GM18498 (cell line): ENCODE results near the gene TCOF1.

Source experiments
- ATAC-seq: cut with Tn5 transposase; IDR thresholded peaks from one replicate; pipeline ENCODE4 v1.9.1; 2021; ENCODE audit warnings: mild to moderate bottlenecking, moderate library complexity; ENCODE audit not compliant: unreplicated experiment

TCOF1 gene

GRCh38 chr5:150391064-150391834 is 33.8 kb downstream of the TCOF1 start:
- ATAC-seq = no peak

GRCh38 chr5:150391986-150392385 is 34.5 kb downstream of the TCOF1 start:
- no peak for ATAC-seq

GRCh38 chr5:150392680-150393079 is 35.2 kb downstream of the TCOF1 start:
- no peak for ATAC-seq

- no peak for ATAC-seq
Observed at GRCh38 chr5:150393096-150393645, 35.7 kb downstream of the TCOF1 start.

- ATAC-seq = no peak
Observed at GRCh38 chr5:150394131-150394530, 36.6 kb downstream of the TCOF1 start.

- ATAC-seq = no peak
Observed at GRCh38 chr5:150394912-150395687, 37.6 kb downstream of the TCOF1 start.

GRCh38 chr5:150395688-150395975 is 38.1 kb downstream of the TCOF1 start:
- no peak for ATAC-seq

GRCh38 chr5:150396267-150396666 is 38.8 kb downstream of the TCOF1 start:
- ATAC-seq = no peak

GRCh38 chr5:150397146-150397781 is 39.8 kb downstream of the TCOF1 start:
- ATAC-seq = no peak

GRCh38 chr5:150397782-150398721 is 40.6 kb downstream of the TCOF1 start:
- no peak for ATAC-seq

GRCh38 chr5:150398722-150399523 is 41.4 kb downstream of the TCOF1 start:
- peak; percentile 69 for ATAC-seq

GRCh38 chr5:150399524-150400211 is 42.2 kb downstream of the TCOF1 start:
- no peak for ATAC-seq

GRCh38 chr5:150400316-150401075 is 43.0 kb downstream of the TCOF1 start:
- ATAC-seq = no peak

GRCh38 chr5:150401076-150401375 is 43.5 kb downstream of the TCOF1 start:
- ATAC-seq = no peak

GRCh38 chr5:150401376-150402228 is 44.1 kb downstream of the TCOF1 start:
- ATAC-seq = no peak

- no peak for ATAC-seq
Observed at GRCh38 chr5:150402229-150402773, 44.8 kb downstream of the TCOF1 start.

GRCh38 chr5:150402901-150403342 is 45.4 kb downstream of the TCOF1 start:
- no peak for ATAC-seq
